ENCODE measurements around the gene TJP1.
A peak's percentile ranks its signal among the peaks of the same experiment; 100 is the strongest.

Gene TJP1

GRCh38 chr15:29677455-29677854 lies 144.8 kb downstream of the TJP1 start:
- no peaks in the 10 kb centered on the region for H3K9me3 ChIP-seq (ENCODE audit: control insufficient read depth, insufficient read depth, low read depth, low read length)
- H3K27ac ChIP-seq (ENCODE audit: extremely low read depth, low read depth, low read length), result no peak overlapping the region
- H3K36me3 ChIP-seq (ENCODE audit: control insufficient read depth in 2 of 2, insufficient read depth in 1 of 2, low read length in 2 of 2), result no peaks in the 10 kb centered on the region
- ChIA-PET CTCF (no interaction called here), POLR2A (no interaction called here)
- no peak overlapping the region for H3K4me3 ChIP-seq (ENCODE audit: low read depth, low read length)
- no peaks in the 10 kb centered on the region for H3K4me1 ChIP-seq (ENCODE audit: control insufficient read depth, insufficient read depth, low read length)
- no peak for TF ChIP-seq GLI4 (tag by site-specific recombination; IDR thresholded peaks at IDR 0.05)
- no peak for TF ChIP-seq BCL11A (tag by site-specific recombination; IDR thresholded peaks at IDR 0.05; ENCODE audit: low read depth)
- no peak for TF ChIP-seq YY2 (tag by site-specific recombination; IDR thresholded peaks at IDR 0.05)
- no peak for TF ChIP-seq SCRT1 (tag by site-specific recombination; IDR thresholded peaks at IDR 0.05; ENCODE audit: borderline replicate concordance)
- TF ChIP-seq ZNF394 (tag by site-specific recombination; IDR thresholded peaks at IDR 0.05; ENCODE audit: borderline replicate concordance), result no peak
- TF ChIP-seq ZNF514 (tag by site-specific recombination; IDR thresholded peaks at IDR 0.05), result no peak
- TF ChIP-seq ZNF561 (tag by site-specific recombination; IDR thresholded peaks at IDR 0.05; ENCODE audit: borderline replicate concordance), result no peak
- TF ChIP-seq REPIN1 (tag by site-specific recombination; IDR thresholded peaks at IDR 0.05; ENCODE audit: low read depth), result no peak
- no peak for TF ChIP-seq ZNF610 (tag by site-specific recombination; IDR thresholded peaks at IDR 0.05; ENCODE audit: borderline replicate concordance)
- no peak for TF ChIP-seq ZBTB44 (tag by site-specific recombination; IDR thresholded peaks at IDR 0.05)
- TF ChIP-seq BCL6B (tag by site-specific recombination; IDR thresholded peaks at IDR 0.05), result no peak
- TF ChIP-seq ZXDB (tag by site-specific recombination; IDR thresholded peaks at IDR 0.05), result no peak
- no peak for TF ChIP-seq ZNF548 (tag by site-specific recombination; IDR thresholded peaks at IDR 0.05)
- TF ChIP-seq ZBTB10 (tag by site-specific recombination; IDR thresholded peaks at IDR 0.05), result no peak

- Histone ChIP-seq H3K36me3 (ENCODE audit: control insufficient read depth in 2 of 2, insufficient read depth in 1 of 2, low read length in 2 of 2) (no peaks in the 10 kb centered on the region), H3K9me3 (ENCODE audit: control insufficient read depth, insufficient read depth, low read depth, low read length) (no peaks in the 10 kb centered on the region), H3K27ac (ENCODE audit: extremely low read depth, low read depth, low read length) (no peak overlapping the region), H3K4me3 (ENCODE audit: low read depth, low read length) (no peak overlapping the region), H3K4me1 (ENCODE audit: control insufficient read depth, insufficient read depth, low read length) (no peaks in the 10 kb centered on the region)
- ChIA-PET CTCF (no interaction called here), POLR2A (no interaction called here)
- no peak for TF ChIP-seq ZXDB (tag by site-specific recombination; IDR thresholded peaks at IDR 0.05)
- no peak for TF ChIP-seq ZNF776 (tag by site-specific recombination; IDR thresholded peaks at IDR 0.05; ENCODE audit: borderline replicate concordance)
- TF ChIP-seq ZSCAN4 (tag by site-specific recombination; IDR thresholded peaks at IDR 0.05), result no peak
- TF ChIP-seq ZBTB17 (tag by site-specific recombination; IDR thresholded peaks at IDR 0.05), result no peak
- no peak for TF ChIP-seq ZNF175 (tag by site-specific recombination; IDR thresholded peaks at IDR 0.05)
- TF ChIP-seq ZFHX2 (tag by site-specific recombination; conservative IDR thresholded peaks at IDR 0.05), result peak; percentile 30; the same call in 1 of the 2 replicates
Observed at GRCh38 chr15:29676961-29677402, 145.3 kb downstream of the TJP1 start.
